Stimulated activated memory B cell treated with anti-CD40 and anti-IgM and Interleukin-4, amounts not matched to agents 10 μg/mL and 1 μg/mL and 100 μg/mL, for 72 hours (primary cell): ENCODE data around the gene ASCL2.

Experiments used
- ATAC-seq: fragments of 150-1000 bp; cut with Tn5 transposase; 2 replicates; pipeline ENCODE4 v1.10.0; 2021
- H3K27ac Mint-ChIP-seq: one replicate; pipeline ENCODE4 v1.8.0; 2022; ENCODE audit warnings: mild to moderate bottlenecking, mixed read lengths
- H3K27me3 Mint-ChIP-seq: one replicate; pipeline ENCODE4 v1.8.0; 2022; ENCODE audit warnings: mixed read lengths
- H3K36me3 Mint-ChIP-seq: one replicate; pipeline ENCODE4 v1.8.0; 2022; ENCODE audit warnings: mixed read lengths
- H3K4me1 Mint-ChIP-seq: one replicate; pipeline ENCODE4 v1.8.0; 2022; ENCODE audit warnings: mixed read lengths
- H3K4me3 Mint-ChIP-seq: one replicate; pipeline ENCODE4 v1.8.0; 2022; ENCODE audit warnings: mild to moderate bottlenecking, moderate library complexity, mixed read lengths
- H3K9me3 Mint-ChIP-seq: one replicate; pipeline ENCODE4 v1.8.0; 2022; ENCODE audit warnings: mixed read lengths

ASCL2 gene

GRCh38 chr11:2221591-2221990 is 48.8 kb downstream of the ASCL2 start:
- H3K27me3 Mint-ChIP-seq = peaks cover 46% of the 10 kb centered on the region
- H3K36me3 Mint-ChIP-seq = peaks cover 7% of the 10 kb centered on the region
- H3K4me3 Mint-ChIP-seq = no peak overlapping the region
- no peaks in the 10 kb centered on the region for H3K4me1 Mint-ChIP-seq
- ATAC-seq = no peak
- peaks cover 13% of the 10 kb centered on the region for H3K9me3 Mint-ChIP-seq
- H3K27ac Mint-ChIP-seq = no peak overlapping the region

- no peak for ATAC-seq
- Mint-ChIP-seq H3K36me3 (peaks cover 7% of the 10 kb centered on the region), H3K4me3 (no peak overlapping the region), H3K9me3 (peaks cover 13% of the 10 kb centered on the region), H3K27me3 (peaks cover 45% of the 10 kb centered on the region), H3K27ac (no peak overlapping the region), H3K4me1 (no peaks in the 10 kb centered on the region)
Measured at GRCh38 chr11:2221024-2221423, 49.4 kb downstream of the ASCL2 start.

- peaks cover 38% of the 10 kb centered on the region for H3K27me3 Mint-ChIP-seq
- H3K4me3 Mint-ChIP-seq = no peak overlapping the region
- H3K9me3 Mint-ChIP-seq = peaks cover 13% of the 10 kb centered on the region
- ATAC-seq = no peak
- peaks cover 7% of the 10 kb centered on the region for H3K36me3 Mint-ChIP-seq
- H3K4me1 Mint-ChIP-seq = no peaks in the 10 kb centered on the region
- no peak overlapping the region for H3K27ac Mint-ChIP-seq
Measured at GRCh38 chr11:2220173-2220771, 50.1 kb downstream of the ASCL2 start.

- Mint-ChIP-seq H3K36me3 (peaks cover 7% of the 10 kb centered on the region), H3K4me1 (no peaks in the 10 kb centered on the region), H3K4me3 (no peak overlapping the region), H3K27ac (no peak overlapping the region), H3K9me3 (peaks cover 13% of the 10 kb centered on the region), H3K27me3 (peaks cover 41% of the 10 kb centered on the region)
- no peak for ATAC-seq
Measured at GRCh38 chr11:2219318-2220017, 50.9 kb downstream of the ASCL2 start.
